Tibial nerve (tissue), 4 donors: Measurements from ENCODE around the gene NIPBL.

Experiments used
- EP300 ChIP-seq, 2 donors: sonication (generic); formaldehyde crosslinking; IDR thresholded peaks; one replicate each; pipeline ENCODE4 v1.6.1; 2017; ENCODE audit warnings: antibody characterized with exemption in 2 of 2, mild to moderate bottlenecking in 1 of 2
- POLR2A ChIP-seq, 2 donors: fragments of 450-650 bp; IDR thresholded peaks; one replicate each; pipeline ENCODE4 v1.6.1; 2017; ENCODE audit warnings: antibody characterized with exemption in 2 of 2, mild to moderate bottlenecking in 2 of 2, moderate library complexity in 2 of 2
- TF ChIP-seq, protein P1 (sequence below), 5 experiments: fragments of 200-600 bp in 3 of 5; fragments of 450-650 bp in 2 of 5; sonication (generic) in 3 of 5; IDR thresholded peaks; one replicate each; pipeline ENCODE4 v1.5.1; 2016 to 2019; ENCODE audit warnings: antibody characterized with exemption in 5 of 5, mild to moderate bottlenecking in 3 of 5, moderate library complexity in 2 of 5

DNA sequence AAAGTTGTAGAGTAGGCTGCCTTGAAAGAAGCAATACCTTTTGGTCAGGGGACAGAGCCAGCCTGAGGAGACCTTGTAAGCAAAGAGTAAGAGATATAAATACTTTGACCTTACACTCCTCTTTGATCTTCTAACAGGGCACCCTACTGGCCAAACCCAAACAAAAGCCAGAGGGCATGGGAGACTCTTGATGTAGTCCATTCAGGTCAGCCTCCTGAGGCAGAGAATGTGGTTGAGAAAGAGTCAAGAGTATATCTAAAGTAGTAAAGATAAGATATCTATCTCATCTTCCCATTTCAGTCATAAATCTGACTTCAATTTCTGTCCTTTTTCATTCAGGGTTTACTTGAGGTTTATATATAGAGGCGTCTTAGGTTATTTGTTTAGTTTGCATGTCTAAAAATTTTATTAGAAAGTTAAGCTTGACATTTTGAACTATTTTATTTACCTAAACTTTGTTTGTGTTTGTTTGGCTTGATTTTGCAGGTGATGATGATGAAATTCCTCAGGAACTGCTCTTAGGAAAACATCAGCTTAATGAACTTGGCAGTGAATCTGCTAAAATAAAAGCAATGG lies 125.7 kb downstream of the NIPBL start:
- TF ChIP-seq, protein P1, sequence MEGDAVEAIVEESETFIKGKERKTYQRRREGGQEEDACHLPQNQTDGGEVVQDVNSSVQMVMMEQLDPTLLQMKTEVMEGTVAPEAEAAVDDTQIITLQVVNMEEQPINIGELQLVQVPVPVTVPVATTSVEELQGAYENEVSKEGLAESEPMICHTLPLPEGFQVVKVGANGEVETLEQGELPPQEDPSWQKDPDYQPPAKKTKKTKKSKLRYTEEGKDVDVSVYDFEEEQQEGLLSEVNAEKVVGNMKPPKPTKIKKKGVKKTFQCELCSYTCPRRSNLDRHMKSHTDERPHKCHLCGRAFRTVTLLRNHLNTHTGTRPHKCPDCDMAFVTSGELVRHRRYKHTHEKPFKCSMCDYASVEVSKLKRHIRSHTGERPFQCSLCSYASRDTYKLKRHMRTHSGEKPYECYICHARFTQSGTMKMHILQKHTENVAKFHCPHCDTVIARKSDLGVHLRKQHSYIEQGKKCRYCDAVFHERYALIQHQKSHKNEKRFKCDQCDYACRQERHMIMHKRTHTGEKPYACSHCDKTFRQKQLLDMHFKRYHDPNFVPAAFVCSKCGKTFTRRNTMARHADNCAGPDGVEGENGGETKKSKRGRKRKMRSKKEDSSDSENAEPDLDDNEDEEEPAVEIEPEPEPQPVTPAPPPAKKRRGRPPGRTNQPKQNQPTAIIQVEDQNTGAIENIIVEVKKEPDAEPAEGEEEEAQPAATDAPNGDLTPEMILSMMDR (IDR thresholded peaks at IDR 0.05), result no peak
- TF ChIP-seq POLR2A (IDR thresholded peaks at IDR 0.05) (no peak), EP300 (IDR thresholded peaks at IDR 0.05) (no peak)
